Hematopoietic multipotent progenitor cell treated with erythropoietin and hydrocortisone succinate and interleukin-3 and kit ligand, for 4 days (in vitro differentiated cells): ENCODE results near the gene HMX1.

ENCODE experiments used
- DNase-seq: peaks from one replicate; pipeline ENCODE4 v3.0.0-alpha.2; 2015

The HMX1 gene

DNA sequence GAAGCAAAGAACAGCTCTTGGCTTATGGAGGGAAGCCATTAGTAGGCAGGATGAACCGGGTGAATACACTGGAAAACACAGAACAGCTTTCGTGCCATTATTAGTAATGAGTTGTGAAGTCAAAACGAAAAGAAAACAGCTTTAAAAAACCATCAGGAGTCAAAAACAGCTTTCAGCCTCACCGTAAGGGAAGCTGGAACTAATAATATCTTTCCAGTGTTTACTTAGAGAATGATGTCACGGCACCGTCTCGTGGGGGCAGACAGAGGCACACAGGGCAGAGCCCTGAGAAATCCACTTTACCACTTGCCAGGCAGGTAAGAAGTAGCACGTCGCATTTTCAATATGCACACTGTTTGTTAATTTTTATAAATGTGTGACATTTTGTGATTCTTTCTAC lies 37.9 kb upstream of the HMX1 start:
- no peak for DNase-seq

DNA sequence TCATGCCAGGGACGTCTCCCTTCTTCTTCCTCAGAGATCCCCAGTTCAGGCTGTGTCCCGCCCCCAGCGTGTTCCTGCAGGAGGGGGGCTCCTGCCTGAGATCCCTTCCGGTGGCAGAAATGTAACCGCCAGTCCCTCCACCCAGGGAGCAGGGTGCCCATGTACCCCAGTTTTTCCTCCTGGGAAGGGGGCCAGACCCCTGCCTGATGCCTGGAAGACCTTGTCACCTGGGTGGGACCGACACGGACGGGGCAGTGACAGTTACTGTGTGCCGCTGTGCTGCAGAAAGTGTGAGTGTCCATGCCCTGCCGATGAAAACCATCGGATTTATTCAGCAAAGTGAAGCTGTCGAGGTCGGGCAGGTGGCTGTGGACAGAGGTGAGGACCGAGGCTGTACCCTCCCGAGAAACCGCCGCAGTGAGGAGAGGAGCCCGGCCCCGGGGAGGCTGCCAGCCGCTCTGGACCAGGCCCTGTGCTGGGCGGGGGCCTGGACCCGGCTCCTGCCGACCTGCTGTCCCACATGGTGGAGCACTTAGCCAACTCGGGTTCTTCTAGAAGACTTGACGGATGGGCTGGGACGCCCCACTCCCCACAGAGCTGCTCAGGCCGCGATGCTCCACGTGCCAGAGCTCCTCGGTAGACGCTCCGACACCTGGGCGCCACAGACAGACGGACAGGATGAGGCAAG lies 36.7 kb upstream of the HMX1 start:
- DNase-seq: no peak

DNA sequence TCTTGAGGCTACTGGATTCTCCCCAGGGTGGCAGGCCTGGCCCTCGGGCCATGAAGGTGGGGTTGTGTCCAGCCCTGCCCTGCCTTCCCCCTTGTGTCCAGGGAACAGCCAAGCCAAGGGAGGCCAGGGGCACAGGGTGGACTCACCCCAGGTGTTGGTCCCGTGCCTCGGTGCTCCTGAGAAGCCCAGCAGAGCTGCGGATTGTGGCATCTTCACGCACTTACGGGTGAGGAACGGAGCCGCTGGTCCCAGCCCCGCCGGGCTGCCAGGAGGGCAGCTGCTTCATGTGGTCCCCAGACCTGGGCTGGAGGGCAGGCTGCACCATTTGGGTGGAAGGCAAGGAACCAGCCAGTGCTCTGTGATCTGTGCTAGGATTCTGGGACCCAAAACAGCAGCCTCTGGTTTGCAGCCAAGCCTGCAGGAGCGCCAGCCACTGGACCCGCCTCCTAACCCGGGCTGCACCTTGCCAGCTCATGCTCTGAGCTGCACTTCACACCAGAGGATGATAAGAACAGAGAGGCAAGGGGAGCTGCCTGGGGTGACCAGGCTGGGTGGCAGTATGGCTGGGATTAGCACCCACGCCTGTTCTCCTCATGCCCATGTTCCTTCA lies 36.1 kb upstream of the HMX1 start:
- no peak for DNase-seq

DNA sequence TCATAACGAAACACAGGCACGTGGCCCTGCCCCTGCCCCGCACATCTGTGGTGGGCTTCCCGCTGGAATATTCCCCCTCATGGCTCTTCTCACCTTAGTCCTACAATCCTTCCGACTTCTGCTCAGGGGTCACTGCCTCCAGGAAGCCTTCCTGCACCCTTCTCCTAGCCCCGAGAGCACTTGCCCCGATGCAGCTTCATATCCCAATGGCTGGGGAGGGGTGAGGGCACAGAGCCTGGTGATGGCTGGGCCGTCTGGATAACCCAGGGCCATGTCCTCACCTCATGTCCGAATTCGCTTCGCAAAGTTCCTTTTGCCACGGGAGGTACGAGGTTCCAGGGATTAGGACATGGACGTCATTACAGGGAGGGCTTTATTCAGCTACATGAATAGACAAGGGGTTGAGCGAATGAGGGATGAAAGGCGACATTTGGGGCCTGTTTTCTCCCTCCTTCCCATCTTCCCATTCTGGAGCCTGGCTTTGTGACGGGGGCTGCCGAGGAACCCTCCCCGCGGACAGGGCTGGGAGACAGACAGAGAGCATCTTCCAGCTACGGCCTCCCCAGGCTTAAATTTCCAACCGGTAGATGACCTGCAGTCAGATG lies 35.5 kb upstream of the HMX1 start:
- no peak for DNase-seq

DNA sequence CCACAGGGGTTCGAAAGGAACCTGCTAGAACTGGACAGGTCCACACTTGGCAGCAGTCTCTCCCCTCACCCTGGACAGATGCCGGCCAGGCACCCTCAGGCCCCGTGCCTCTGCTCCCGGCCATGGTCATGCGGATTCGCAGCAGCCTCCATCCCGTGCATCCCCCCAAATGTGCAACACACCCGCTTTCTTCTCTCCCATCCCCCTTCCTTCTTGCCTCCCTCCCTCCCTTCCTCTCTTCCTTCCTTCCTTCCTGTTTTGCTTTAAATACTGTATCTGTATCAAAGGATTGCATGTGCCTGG lies 35.0 kb upstream of the HMX1 start:
- DNase-seq: no peak

DNA sequence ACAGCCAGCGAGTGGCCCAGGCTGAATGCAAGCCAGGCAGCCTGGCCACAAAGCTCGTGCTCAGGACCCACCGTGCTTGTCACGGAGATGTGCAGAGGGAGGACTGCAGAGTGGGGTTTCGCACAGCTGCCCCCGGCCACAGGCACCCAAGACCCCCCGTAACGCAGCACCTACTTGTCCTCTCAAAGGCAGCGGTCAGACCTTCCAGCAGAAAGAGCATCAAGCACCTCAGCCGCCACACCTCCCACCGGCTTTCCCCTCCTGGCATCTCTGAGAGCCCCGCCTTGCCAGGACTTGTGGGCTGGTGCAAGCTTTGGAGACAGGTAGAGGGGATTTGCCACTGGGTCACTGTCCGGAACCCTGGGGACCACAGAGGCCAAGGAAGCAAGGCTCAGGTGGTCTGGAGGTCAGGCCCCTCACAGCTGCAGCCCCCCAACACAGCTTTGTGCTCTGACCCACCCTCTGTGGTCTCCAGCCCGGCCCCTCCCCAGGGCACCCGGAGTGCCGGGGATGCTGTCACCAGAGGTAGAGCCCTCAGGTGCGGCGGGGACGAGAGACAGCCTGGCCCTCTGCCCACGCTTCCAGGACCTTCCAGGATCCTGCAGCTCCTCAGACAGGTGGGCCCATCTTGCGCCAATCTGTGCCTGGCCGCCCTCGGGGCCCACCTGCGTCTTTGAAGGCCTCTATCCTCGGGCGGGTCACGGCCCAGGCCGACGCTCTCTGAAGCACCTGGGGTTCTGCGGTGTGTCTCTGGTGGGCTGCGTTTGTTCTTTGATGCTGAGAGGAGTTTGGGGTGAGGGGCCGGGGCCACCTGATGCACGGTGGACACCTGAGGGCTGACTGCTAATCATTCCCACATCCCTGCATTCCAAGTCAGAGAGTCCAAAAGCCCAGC lies 34.4 kb upstream of the HMX1 start:
- DNase-seq: no peak

DNA sequence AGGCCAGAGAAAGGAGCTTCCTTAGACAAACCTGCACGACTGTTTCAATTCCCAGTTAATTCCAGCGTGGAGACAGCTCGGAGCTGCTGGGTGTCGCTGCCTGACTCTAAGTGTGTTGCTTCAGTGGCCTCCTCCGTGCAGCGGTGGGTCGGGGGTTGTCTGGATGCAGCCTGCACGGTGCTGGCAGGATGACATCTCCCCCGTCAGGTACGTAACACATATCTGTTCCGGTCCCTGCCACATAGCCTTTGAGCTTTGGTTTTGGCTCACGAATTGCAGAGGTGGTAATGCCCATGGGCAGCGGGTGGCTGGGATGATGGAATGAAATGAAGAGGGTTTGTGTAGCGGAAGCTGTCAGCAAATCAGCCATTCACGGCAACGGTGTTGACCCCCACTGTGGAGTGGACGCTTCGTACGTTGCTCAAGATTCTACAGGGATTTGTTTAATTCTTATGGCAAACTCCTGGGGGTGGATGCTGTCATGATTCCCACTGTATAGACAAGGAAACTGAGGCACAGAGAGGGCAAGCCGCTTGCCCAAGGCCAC lies 33.7 kb upstream of the HMX1 start:
- DNase-seq: no peak

DNA sequence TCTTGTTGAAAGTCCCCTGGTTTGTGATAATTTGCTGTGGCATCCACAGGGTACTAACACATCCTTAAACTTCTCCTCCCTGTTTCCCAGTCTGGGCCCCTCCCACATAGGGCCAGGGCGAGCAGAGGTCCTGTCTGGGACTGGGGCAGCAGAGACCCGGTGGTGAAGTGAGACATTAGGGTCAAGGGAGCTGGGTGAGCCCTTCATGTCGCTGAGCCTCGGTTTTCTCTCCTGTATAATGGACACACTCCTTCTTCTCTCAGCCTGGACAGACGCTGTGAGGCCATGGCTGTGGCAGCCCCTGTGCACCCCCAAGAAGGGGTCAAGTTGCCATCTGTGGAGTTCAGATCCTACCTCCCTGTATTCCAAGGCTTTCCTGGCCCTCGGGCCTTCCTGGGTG lies 33.0 kb upstream of the HMX1 start:
- no peak for DNase-seq

DNA sequence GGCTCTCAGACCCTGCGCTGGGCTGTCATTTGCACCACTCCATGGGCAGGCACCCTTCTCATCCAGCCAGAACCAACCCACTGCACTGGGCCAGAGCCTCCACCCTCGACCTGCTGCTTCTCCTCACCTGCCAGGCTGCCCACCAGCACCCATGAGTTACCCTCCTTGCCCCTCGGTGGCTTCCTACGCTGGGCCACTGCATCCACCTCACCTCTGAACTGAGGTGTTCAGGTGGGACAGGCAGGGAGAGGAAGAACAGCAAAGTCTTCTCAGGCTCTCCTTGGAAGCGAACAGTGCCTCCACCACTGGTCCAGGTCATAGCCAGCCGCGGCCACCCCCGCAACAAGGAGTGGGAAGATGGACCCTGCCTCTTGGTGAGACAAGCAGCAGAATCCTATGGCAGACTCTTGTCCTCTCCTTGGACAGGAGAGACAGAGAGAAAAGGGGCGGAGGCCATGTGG lies 32.4 kb upstream of the HMX1 start:
- no peak for DNase-seq

DNA sequence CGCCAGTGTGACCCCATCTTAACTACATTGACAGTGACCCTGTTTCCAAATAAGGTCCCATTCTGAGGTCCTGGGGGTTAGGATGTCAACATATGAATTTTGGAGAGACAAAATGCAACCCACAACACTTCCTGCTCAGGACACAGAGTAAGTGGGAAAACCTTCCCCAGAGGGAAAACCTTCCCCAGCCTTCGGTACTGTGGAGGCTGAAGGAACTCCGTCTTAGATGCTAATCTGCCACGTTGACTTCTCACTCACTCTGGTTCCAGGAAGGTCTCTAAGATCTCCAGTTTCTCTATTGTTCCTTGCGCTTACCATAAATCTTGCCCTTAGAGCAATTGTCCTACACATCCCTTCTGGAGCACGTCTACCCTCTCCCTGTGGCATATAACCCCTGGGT lies 29.7 kb upstream of the HMX1 start:
- DNase-seq: no peak

DNA sequence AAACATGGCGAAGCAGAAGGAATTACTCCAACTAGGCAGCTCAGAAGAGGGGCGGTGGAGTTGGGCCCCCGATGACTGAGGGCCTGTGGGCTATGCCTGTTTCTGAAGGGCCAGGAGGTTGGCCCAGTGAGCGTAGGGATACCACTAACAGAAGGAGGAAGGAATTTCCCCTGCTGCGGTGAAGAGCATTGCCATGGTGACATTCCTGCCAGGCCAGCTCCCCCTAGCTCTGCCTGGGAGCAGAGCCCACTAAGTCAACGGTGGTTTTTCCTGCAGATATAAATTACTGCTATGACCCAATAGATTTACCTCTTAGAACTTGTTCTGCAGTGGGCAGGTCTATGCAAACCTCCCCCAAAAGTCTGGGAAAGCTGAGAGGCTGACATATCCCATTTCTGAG lies 28.9 kb upstream of the HMX1 start:
- no peak for DNase-seq

DNA sequence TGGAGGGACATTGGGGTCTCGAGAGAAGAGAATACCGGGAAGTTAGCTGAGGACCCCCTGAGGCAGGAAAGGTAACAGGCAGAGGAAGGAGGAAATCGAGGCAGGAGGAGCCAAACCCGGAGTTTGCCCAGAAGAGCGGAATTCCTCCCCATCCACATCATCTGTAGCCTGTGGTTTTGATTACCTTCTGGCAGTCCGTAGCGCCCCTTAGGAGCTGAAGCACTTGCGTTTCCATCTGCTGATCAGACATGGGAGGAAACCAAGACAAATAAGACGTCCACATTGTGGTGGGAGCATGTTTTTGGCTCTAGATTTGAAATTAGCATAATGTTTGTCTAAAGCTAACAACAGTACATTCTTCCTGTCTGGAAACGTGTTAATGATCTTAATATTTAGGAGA lies 26.8 kb upstream of the HMX1 start:
- no peak for DNase-seq

DNA sequence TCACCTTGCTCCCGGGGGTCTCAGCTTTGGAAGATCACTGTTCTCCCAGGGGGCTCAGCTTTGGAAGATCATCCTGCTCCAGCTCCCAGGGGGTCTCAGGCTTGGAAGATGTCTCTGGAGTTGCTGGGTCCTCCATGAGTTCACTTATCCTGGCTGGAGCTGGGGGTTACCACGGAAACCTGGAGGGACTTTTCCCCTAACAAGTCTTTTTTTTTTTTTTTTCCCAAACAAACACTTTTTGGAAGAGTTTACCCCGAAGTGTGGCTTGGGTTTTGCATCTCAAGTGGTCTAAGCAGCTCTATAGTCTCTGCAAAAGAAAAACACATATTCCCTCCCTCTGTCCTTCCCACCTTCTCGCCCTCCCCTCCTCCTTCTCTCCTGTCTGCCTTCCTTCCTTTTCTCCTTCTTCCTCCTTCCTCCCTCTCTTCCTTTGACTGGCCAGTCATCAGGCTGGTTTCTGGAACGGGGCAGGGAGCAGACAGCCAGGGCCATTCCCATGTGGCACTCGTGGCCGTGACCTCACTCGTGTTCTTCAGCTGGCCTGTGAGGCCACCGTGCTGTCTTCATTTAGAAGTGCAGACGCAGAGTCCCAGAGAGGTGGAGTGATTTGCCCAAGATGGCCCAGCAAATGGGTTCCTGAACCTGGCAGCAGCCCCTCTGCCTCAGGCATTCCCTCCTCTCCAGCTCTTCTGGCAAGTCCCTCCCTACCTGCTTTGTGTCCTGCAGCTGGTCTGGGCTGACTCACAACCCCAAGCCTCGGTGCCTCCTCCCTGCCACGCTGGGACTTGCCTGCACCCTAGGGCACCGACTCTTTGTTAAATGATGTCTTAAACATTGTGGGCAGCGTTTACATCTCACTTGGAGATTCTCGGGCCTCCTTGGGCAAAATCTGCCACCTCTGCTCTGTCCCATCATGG lies 25.9 kb upstream of the HMX1 start:
- DNase-seq: no peak

DNA sequence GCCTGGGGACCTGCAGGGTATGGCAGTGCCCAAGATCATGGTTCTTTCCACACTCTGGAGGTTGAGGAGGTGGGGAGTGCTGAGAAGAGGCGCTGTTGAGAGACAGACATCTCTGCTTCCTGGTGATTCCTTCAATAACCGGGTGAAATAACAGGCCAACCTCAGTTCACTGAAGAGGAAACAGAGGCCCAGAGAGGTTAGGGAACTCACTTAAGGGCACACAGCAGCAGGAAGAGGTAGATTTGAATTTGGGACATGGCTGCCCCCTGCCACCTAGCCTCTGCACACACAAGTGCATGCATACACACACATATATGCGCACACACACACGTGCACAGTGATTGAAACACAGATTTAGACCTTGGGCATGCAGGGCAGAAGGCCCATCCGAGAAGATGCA lies 24.9 kb upstream of the HMX1 start:
- DNase-seq: no peak

DNA sequence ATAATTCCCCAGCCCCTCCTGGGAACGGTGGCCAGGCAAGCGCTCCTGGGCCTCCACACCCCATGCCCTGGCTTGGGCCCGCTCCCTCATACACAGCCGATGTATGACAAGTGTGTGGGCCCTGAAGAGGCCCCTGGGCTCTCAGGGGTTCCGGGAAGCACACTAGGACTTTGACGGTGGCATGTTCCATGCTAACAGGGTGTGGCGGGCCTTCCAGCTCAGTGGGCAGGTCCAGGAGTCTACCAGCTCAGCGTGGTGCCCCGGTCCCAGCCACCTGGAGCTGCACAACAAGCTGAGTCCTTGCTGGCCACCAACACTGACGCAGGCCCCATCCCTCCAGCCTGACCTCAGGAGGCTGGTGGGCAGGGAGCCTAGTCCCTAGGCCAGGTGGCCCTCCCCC lies 24.4 kb upstream of the HMX1 start:
- no peak for DNase-seq

DNA sequence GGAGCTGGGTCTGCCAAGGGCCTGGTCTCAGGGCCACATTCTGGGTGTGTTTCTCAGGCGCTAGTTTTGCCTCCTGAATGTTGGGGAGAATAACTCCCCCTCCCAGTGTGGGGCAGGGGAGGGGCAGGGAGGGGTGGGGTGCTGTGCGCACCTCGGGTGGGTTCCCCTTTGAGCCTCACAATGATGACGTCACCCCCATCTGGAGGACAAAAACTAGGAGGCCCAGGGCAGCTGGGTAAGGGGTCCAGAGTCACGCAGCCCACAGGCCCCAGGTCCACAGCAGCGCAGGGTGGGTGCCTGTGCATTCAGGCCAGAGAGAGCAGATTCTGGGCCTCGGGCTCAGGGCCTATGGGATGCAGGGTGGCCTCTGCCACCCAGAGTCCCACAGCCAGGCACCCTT lies 23.7 kb upstream of the HMX1 start:
- DNase-seq: no peak

DNA sequence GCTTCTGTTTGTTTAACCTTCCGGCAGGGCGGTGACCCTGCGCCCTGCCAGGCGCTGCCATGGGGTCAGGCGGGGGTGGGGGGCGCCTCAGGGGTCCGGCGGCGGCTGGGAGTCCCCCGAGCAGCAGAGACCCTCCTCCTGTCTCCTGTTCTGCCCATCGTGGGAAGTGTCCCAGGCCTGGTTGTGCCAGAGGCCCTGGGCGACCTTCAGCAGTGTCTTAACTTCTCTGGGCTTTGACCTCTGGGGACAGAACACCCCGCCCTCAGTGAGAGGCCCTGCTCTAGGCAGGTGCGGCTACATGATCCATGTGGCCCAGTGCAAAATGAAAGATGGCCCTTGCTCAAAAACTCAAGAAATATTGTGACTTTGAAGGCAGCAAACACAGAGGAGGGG lies 22.8 kb upstream of the HMX1 start:
- DNase-seq: no peak

DNA sequence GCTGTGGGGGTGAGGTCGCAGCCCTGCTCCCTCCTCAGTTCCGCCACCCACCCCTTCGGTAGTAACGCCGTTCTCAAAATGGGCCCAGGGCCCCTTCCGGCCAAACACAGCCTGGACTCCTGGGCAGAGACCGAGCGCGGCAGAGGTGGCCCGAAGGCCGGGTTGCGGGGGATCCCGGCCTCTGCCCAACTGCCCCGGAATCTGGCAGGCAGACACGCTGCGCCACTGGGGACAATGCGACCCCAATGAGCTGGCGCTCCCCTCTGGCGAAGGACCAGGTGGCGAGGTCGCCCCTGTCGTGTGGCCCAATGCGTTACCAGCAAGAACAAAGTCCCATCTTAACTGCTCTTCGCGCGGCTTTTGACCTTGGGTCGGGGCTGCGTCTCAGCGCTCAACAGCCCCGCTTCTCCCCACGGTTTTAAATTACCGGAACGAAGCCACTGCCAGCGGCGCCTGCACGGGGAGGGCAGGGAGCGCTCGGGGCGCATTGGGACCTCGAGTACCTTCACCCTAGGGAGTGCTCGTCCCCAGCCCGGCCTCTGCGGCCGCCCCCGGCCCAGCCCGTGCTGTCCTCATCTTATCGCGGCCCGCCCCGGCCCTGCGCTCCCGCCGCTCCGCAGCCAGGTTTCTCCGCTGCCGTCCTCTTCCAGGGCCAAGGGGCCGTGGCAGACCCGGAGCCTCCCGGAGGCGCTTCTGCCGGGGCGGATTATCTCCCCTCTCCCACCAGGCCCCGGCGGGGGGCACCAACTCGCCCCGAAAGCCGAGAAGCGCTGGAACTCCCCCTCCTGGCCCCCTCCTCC lies 22.2 kb upstream of the HMX1 start:
- DNase-seq: no peak

DNA sequence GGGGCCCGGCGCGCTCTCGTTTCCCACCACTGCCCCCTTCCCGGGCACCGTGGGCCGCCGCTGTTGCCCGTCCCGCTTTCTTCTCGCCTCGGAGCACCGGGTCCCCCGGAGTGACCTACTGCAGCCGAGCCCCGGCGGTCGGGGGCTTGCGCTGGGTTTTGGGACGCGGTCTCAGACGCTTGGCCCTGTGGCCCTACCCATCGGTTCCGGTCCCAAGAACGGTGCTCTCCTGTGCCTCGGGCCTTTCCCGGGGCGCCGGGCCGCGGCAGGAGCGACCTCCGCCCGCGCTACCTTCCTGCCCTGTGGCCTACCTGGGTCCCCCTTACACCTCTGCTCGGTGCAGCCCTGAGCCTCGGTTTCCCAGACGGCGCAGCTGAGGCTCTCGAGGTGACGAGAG lies 21.6 kb upstream of the HMX1 start:
- DNase-seq: no peak

DNA sequence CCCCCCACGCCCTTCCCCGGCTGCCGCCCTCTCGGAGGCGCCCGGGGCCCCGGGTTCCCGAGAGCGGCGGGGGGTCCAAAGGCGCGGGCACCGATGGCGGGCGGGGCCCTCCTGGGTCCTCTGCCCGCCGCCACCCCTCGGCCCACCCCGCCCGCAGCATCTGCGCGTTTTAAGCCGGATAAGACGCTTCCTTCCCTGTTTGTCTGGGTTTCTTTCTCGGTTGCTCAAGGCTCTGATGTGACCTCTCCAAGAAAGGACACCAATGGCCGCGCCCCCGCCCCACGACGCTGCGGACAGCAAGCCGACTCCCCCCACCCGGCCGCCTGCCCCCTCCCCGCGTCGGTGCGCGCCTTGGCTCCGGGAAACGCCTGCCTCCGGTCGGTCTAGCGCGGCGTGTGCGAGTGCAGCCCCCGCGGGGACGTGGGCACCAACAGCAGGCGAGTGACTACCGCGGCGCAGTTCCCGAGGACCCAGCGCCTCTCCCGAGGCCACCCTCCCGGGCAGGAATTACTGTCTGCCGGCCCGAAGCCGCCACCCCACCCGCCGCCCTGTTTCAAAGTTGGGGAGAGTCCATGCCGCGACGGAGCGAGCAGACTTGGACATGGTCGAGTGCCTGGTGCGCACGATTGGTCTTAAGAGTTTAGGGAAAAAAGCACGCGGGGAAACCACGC lies 21.1 kb upstream of the HMX1 start:
- DNase-seq: no peak
